ENCODE results near the gene C19orf47.

Gene C19orf47

GRCh38 chr19:40282920-40283319 lies 65.3 kb downstream of the C19orf47 start:
- no peak for TF ChIP-seq EZH2phosphoT487 (IDR thresholded peaks at IDR 0.05; ENCODE audit: low read length)
- TF ChIP-seq, protein P1, sequence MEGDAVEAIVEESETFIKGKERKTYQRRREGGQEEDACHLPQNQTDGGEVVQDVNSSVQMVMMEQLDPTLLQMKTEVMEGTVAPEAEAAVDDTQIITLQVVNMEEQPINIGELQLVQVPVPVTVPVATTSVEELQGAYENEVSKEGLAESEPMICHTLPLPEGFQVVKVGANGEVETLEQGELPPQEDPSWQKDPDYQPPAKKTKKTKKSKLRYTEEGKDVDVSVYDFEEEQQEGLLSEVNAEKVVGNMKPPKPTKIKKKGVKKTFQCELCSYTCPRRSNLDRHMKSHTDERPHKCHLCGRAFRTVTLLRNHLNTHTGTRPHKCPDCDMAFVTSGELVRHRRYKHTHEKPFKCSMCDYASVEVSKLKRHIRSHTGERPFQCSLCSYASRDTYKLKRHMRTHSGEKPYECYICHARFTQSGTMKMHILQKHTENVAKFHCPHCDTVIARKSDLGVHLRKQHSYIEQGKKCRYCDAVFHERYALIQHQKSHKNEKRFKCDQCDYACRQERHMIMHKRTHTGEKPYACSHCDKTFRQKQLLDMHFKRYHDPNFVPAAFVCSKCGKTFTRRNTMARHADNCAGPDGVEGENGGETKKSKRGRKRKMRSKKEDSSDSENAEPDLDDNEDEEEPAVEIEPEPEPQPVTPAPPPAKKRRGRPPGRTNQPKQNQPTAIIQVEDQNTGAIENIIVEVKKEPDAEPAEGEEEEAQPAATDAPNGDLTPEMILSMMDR (IDR thresholded peaks at IDR 0.05; ENCODE audit: low read length), result no peak
- TF ChIP-seq EZH2 (optimal IDR thresholded peaks at IDR 0.05; ENCODE audit: low read depth, low read length), result no peak
- H3K9me2 ChIP-seq (replicated peaks; ENCODE audit: insufficient read depth, low read length), result no peaks in the 10 kb centered on the region
- 0 out of 2 replicates have a peak, but pooled peaks cover 10% of the 10 kb centered on the region for H3K4me1 ChIP-seq (ENCODE audit: low read length)
- H3K4me3 ChIP-seq (ENCODE audit: low read length), result no peak overlapping the region
- H3K36me3 ChIP-seq (replicated peaks; ENCODE audit: insufficient read depth, low read length), result no peaks in the 10 kb centered on the region
- H4K20me1 ChIP-seq (ENCODE audit: insufficient read depth, low read length), result 0 out of 2 replicates have a peak, but pooled peaks cover 4% of the 10 kb centered on the region
- no peaks in the 10 kb centered on the region for H3K27me3 ChIP-seq (replicated peaks; ENCODE audit: insufficient read depth, low read length)
- H2AFZ ChIP-seq (ENCODE audit: low read length), result no peak overlapping the region
- no peak overlapping the region for H3K27ac ChIP-seq (ENCODE audit: low read length)
- peaks cover 71% of the 10 kb centered on the region for H3K79me2 ChIP-seq (ENCODE audit: low read length)
- peaks cover 4% of the 10 kb centered on the region for H3F3A ChIP-seq (ENCODE audit: insufficient read depth, low read length)
- H3K9me3 ChIP-seq (replicated peaks; ENCODE audit: insufficient read depth, low read length), result no peaks in the 10 kb centered on the region
- no peak for DNase-seq
- H3K4me2 ChIP-seq (ENCODE audit: low read depth, low read length), result no peak overlapping the region
- no peak overlapping the region for H3K9ac ChIP-seq (ENCODE audit: low read length)

DNA sequence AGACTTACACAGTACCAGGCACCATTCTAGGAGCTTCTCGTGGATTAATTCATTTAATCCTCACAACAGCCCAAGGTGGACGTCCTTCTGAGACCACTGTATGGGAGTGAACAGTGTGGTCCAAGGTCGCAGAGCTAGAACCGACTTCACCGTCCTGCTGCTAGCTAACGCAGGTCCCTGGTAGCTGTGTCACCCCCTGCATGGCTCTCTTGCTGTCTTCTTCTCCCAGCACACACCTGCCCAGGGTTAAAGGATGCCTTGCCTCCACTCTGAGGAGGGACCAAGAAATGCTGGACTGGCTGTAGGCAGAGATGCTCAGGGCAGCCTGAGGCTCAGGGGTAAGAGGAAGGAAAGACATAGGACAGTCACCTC lies 66.0 kb downstream of the C19orf47 start:
- Histone ChIP-seq H3K79me2 (ENCODE audit: low read length) (peaks cover 79% of the 10 kb centered on the region), H3K36me3 (replicated peaks; ENCODE audit: insufficient read depth, low read length) (no peaks in the 10 kb centered on the region), H3K27me3 (replicated peaks; ENCODE audit: insufficient read depth, low read length) (no peaks in the 10 kb centered on the region), H3K27ac (ENCODE audit: low read length) (no peak overlapping the region), H3K4me2 (ENCODE audit: low read depth, low read length) (no peak overlapping the region), H3K9me3 (replicated peaks; ENCODE audit: insufficient read depth, low read length) (no peaks in the 10 kb centered on the region), H3K9ac (ENCODE audit: low read length) (no peak overlapping the region), H2AFZ (ENCODE audit: low read length) (no peak overlapping the region), H4K20me1 (ENCODE audit: insufficient read depth, low read length) (0 out of 2 replicates have a peak, but pooled peaks cover 9% of the 10 kb centered on the region), H3K4me3 (ENCODE audit: low read length) (no peak overlapping the region), H3K4me1 (ENCODE audit: low read length) (0 out of 2 replicates have a peak, but pooled peaks cover 10% of the 10 kb centered on the region), H3K9me2 (replicated peaks; ENCODE audit: insufficient read depth, low read length) (no peaks in the 10 kb centered on the region), H3F3A (ENCODE audit: insufficient read depth, low read length) (peaks cover 4% of the 10 kb centered on the region)
- TF ChIP-seq, protein P1 (IDR thresholded peaks at IDR 0.05; ENCODE audit: low read length), result no peak
- TF ChIP-seq EZH2 (optimal IDR thresholded peaks at IDR 0.05; ENCODE audit: low read depth, low read length) (no peak), EZH2phosphoT487 (IDR thresholded peaks at IDR 0.05; ENCODE audit: low read length) (no peak)
- no peak for DNase-seq

GRCh38 chr19:40281381-40282208 lies 66.6 kb downstream of the C19orf47 start:
- Histone ChIP-seq H2AFZ (ENCODE audit: low read length) (no peak overlapping the region), H3K4me3 (ENCODE audit: low read length) (no peak overlapping the region), H3F3A (ENCODE audit: insufficient read depth, low read length) (peaks cover 4% of the 10 kb centered on the region), H3K36me3 (replicated peaks; ENCODE audit: insufficient read depth, low read length) (no peaks in the 10 kb centered on the region), H3K79me2 (ENCODE audit: low read length) (peaks cover 85% of the 10 kb centered on the region), H3K27me3 (replicated peaks; ENCODE audit: insufficient read depth, low read length) (no peaks in the 10 kb centered on the region), H3K27ac (ENCODE audit: low read length) (no peak overlapping the region), H3K4me2 (ENCODE audit: low read depth, low read length) (no peak overlapping the region), H3K9me3 (replicated peaks; ENCODE audit: insufficient read depth, low read length) (no peaks in the 10 kb centered on the region), H3K4me1 (ENCODE audit: low read length) (0 out of 2 replicates have a peak, but pooled peaks cover 10% of the 10 kb centered on the region), H4K20me1 (ENCODE audit: insufficient read depth, low read length) (0 out of 2 replicates have a peak, but pooled peaks cover 9% of the 10 kb centered on the region), H3K9me2 (replicated peaks; ENCODE audit: insufficient read depth, low read length) (no peaks in the 10 kb centered on the region), H3K9ac (ENCODE audit: low read length) (no peak overlapping the region)
- TF ChIP-seq, protein P1 (IDR thresholded peaks at IDR 0.05; ENCODE audit: low read length), result no peak
- DNase-seq, result no peak
